ENCODE data around the gene USP54.

- TF ChIP-seq GATA3 (IDR thresholded peaks at IDR 0.05; ENCODE audit: low read depth, low read length) (no peak), GATA2 (IDR thresholded peaks at IDR 0.05; ENCODE audit: low read depth, low read length) (no peak)
Measured at GRCh38 chr10:73634421-73634820, 43.3 kb upstream of the USP54 start.
